ENCODE results near the gene CPA1.

CPA1 gene

GRCh38 chr7:130367088-130367755 is 13.1 kb upstream of the CPA1 start:
- no peaks in the 10 kb centered on the region for H3K79me2 ChIP-seq (ENCODE audit: low read length)
- H3K4me3 ChIP-seq (ENCODE audit: low read length), result no peak overlapping the region
- H3K9ac ChIP-seq (ENCODE audit: low read length), result no peak overlapping the region
- no peak overlapping the region for H3K27ac ChIP-seq (ENCODE audit: low read length)
- H3K4me1 ChIP-seq (ENCODE audit: low read length), result peaks cover 3% of the 10 kb centered on the region; the same call in 1 of the 2 replicates
- no peak for TF ChIP-seq EZH2phosphoT487 (IDR thresholded peaks at IDR 0.05; ENCODE audit: low read depth)
- TF ChIP-seq, protein P1, sequence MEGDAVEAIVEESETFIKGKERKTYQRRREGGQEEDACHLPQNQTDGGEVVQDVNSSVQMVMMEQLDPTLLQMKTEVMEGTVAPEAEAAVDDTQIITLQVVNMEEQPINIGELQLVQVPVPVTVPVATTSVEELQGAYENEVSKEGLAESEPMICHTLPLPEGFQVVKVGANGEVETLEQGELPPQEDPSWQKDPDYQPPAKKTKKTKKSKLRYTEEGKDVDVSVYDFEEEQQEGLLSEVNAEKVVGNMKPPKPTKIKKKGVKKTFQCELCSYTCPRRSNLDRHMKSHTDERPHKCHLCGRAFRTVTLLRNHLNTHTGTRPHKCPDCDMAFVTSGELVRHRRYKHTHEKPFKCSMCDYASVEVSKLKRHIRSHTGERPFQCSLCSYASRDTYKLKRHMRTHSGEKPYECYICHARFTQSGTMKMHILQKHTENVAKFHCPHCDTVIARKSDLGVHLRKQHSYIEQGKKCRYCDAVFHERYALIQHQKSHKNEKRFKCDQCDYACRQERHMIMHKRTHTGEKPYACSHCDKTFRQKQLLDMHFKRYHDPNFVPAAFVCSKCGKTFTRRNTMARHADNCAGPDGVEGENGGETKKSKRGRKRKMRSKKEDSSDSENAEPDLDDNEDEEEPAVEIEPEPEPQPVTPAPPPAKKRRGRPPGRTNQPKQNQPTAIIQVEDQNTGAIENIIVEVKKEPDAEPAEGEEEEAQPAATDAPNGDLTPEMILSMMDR (IDR thresholded peaks at IDR 0.05; ENCODE audit: low read depth, low read length), result no peak
- no peaks in the 10 kb centered on the region for H3K36me3 ChIP-seq (replicated peaks; ENCODE audit: low read depth, low read length)
- H3K9me3 ChIP-seq (ENCODE audit: insufficient read depth, low read length), result peaks cover 6% of the 10 kb centered on the region; the same call in 1 of the 2 replicates
- H3K27me3 ChIP-seq (ENCODE audit: low read depth, low read length), result no peaks in the 10 kb centered on the region
- no peak overlapping the region for H2AFZ ChIP-seq (ENCODE audit: low read depth, low read length)
- H4K20me1 ChIP-seq (ENCODE audit: insufficient read depth, low read length), result no peaks in the 10 kb centered on the region
- no peak overlapping the region for H3K4me2 ChIP-seq (ENCODE audit: low read length)

GRCh38 chr7:130367836-130368746 is 12.2 kb upstream of the CPA1 start:
- Histone ChIP-seq H4K20me1 (ENCODE audit: insufficient read depth, low read length) (no peaks in the 10 kb centered on the region), H2AFZ (ENCODE audit: low read depth, low read length) (no peak overlapping the region), H3K79me2 (ENCODE audit: low read length) (no peaks in the 10 kb centered on the region), H3K27ac (ENCODE audit: low read length) (no peak overlapping the region), H3K4me3 (ENCODE audit: low read length) (no peak overlapping the region), H3K9ac (ENCODE audit: low read length) (no peak overlapping the region), H3K36me3 (replicated peaks; ENCODE audit: low read depth, low read length) (no peaks in the 10 kb centered on the region), H3K4me2 (ENCODE audit: low read length) (no peak overlapping the region), H3K27me3 (ENCODE audit: low read depth, low read length) (no peaks in the 10 kb centered on the region), H3K9me3 (ENCODE audit: insufficient read depth, low read length) (peaks cover 6% of the 10 kb centered on the region; the same call in 1 of the 2 replicates), H3K4me1 (ENCODE audit: low read length) (peaks cover 3% of the 10 kb centered on the region; the same call in 1 of the 2 replicates)
- TF ChIP-seq EZH2phosphoT487 (IDR thresholded peaks at IDR 0.05; ENCODE audit: low read depth), result no peak

GRCh38 chr7:130369110-130369711 is 11.1 kb upstream of the CPA1 start:
- Histone ChIP-seq H3K4me3 (ENCODE audit: low read length) (no peak overlapping the region), H3K27ac (ENCODE audit: low read length) (no peak overlapping the region), H2AFZ (ENCODE audit: low read depth, low read length) (no peak overlapping the region), H3K36me3 (replicated peaks; ENCODE audit: low read depth, low read length) (no peaks in the 10 kb centered on the region), H3K9ac (ENCODE audit: low read length) (no peak overlapping the region), H4K20me1 (ENCODE audit: insufficient read depth, low read length) (no peaks in the 10 kb centered on the region), H3K79me2 (ENCODE audit: low read length) (no peaks in the 10 kb centered on the region), H3K27me3 (ENCODE audit: low read depth, low read length) (no peaks in the 10 kb centered on the region), H3K4me2 (ENCODE audit: low read length) (no peak overlapping the region), H3K9me3 (ENCODE audit: insufficient read depth, low read length) (peaks cover 6% of the 10 kb centered on the region; the same call in 1 of the 2 replicates), H3K4me1 (ENCODE audit: low read length) (peaks cover 3% of the 10 kb centered on the region; the same call in 1 of the 2 replicates)
- TF ChIP-seq, protein P1 (IDR thresholded peaks at IDR 0.05; ENCODE audit: low read depth, low read length), result no peak
- no peak for TF ChIP-seq EZH2phosphoT487 (IDR thresholded peaks at IDR 0.05; ENCODE audit: low read depth)

GRCh38 chr7:130369831-130370550 is 10.3 kb upstream of the CPA1 start:
- Histone ChIP-seq H2AFZ (ENCODE audit: low read depth, low read length) (no peak overlapping the region), H3K9ac (ENCODE audit: low read length) (no peak overlapping the region), H3K79me2 (ENCODE audit: low read length) (no peaks in the 10 kb centered on the region), H4K20me1 (ENCODE audit: insufficient read depth, low read length) (no peaks in the 10 kb centered on the region), H3K4me3 (ENCODE audit: low read length) (no peak overlapping the region), H3K27me3 (ENCODE audit: low read depth, low read length) (no peaks in the 10 kb centered on the region), H3K4me1 (ENCODE audit: low read length) (peaks cover 3% of the 10 kb centered on the region; the same call in 1 of the 2 replicates), H3K27ac (ENCODE audit: low read length) (no peak overlapping the region), H3K9me3 (ENCODE audit: insufficient read depth, low read length) (peaks cover 3% of the 10 kb centered on the region; the same call in 1 of the 2 replicates), H3K4me2 (ENCODE audit: low read length) (no peak overlapping the region), H3K36me3 (replicated peaks; ENCODE audit: low read depth, low read length) (no peaks in the 10 kb centered on the region)
- TF ChIP-seq EZH2phosphoT487 (IDR thresholded peaks at IDR 0.05; ENCODE audit: low read depth), result no peak
- TF ChIP-seq, protein P1 (IDR thresholded peaks at IDR 0.05; ENCODE audit: low read depth, low read length), result no peak

Data from OCI-LY3 (cell line).